GM19467 (cell line): ENCODE data around the gene AP1S1.
"Not testable (repeated sequence)": the region's sequence is repeated elsewhere in the genome, so short reads cannot be mapped to it uniquely, and the experiment has no call there.

Experiments
- ATAC-seq: cut with Tn5 transposase; IDR thresholded peaks from one replicate; pipeline ENCODE4 v1.9.1; 2021; ENCODE audit warnings: mild to moderate bottlenecking, moderate library complexity; ENCODE audit not compliant: unreplicated experiment

AP1S1 gene

GRCh38 chr7:101199522-101199921 lies 45.2 kb downstream of the AP1S1 start:
- ATAC-seq, result not testable (repeated sequence)

DNA sequence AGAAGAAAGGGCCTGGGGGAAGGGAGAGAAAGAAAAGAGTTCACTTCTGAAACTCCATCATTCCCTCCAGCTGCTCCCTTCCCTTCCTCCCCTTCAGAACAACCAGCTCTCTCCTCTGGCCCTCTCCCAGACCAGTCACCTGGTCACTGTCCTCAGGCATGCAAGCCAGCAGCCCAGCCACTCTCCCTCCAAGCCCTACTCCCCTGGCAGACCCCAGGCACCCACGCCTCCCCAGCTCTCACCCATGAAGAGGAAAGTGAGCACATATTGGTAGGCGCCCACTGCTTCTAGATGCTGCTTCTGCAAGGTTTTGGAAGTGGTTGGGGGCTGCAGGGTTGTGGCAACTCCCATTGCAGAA lies 46.2 kb downstream of the AP1S1 start:
- no peak for ATAC-seq

- no peak for ATAC-seq
These were observed 46.8 kb downstream of the AP1S1 start, which contains the start of gene MOGAT3 for GRCh38 chr7:101200862-101201599. TSS of gene MOGAT3 (minus strand) at chr7:101201036. CDS start at chr7:101200854, 182 bp downstream.

GRCh38 chr7:101201695-101202602 lies 47.7 kb downstream of the AP1S1 start:
- ATAC-seq, result no peak

- ATAC-seq, result no peak
These were observed 48.3 kb downstream of the AP1S1 start for GRCh38 chr7:101202603-101202918.

GRCh38 chr7:101203740-101204738 lies 49.8 kb downstream of the AP1S1 start:
- ATAC-seq, result not testable (repeated sequence)

GRCh38 chr7:101205901-101206664 lies 51.8 kb downstream of the AP1S1 start:
- no peak for ATAC-seq

DNA sequence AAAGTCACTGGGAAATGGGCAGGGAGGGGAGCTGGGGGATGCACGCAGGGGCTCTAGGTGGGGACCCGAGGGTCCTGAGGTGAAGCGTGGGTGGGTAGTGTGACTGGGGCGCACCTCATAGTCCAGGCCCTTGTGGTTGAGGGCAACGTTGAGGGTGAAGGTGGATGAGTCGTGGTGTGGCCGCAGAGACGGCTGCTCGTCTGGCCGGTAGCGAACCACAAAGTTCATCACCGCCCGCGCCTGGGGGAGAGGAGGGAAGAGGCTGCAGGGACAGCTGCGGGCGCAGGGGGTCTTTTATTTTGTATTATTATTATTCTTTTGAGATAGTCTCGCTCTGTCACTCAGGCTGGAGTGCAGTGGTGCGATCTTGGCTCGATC lies 52.4 kb downstream of the AP1S1 start:
- ATAC-seq, result no peak

GRCh38 chr7:101207459-101207858 lies 53.2 kb downstream of the AP1S1 start:
- ATAC-seq, result no peak

DNA sequence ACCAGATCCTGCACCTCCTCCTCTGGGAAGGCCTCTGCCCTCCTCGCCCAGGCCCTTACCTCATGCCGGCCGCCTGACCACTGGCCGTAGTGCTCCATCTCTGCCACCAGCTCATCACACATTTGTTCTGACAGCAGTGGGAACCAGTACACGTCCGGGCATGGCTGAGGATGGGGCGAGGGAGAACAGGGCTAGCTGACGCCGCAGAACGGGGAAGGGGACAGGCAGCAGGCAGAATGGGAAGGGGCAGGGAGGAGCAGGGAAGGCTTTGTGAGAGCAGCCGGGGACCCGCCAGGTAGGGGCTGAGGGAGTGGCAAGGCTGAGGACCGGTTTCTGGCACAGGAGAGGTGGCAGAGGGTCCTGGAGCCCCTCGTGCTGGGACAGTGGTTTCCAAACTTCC lies 54.5 kb downstream of the AP1S1 start:
- ATAC-seq, result no peak

GRCh38 chr7:101210143-101210542 lies 55.9 kb downstream of the AP1S1 start:
- no peak for ATAC-seq
